Coronary artery (tissue), 2 donors: ENCODE results near the gene COX17.
A peak's percentile ranks its signal among the peaks of the same experiment; 100 is the strongest.

ENCODE experiments used
- DNase-seq: peaks from one replicate; pipeline ENCODE4 v3.0.0-alpha.2; 2017; ENCODE audit warnings: low spot score
- H3K27ac ChIP-seq, 2 donors: fragments of 200-600 bp; sonication (generic); one replicate each; pipeline ENCODE4 v1.5.1; 2016 to 2019
- H3K4me3 ChIP-seq: fragments of 200-600 bp; sonication (generic); 2 replicates; pipeline ENCODE4 v1.5.1; 2016; ENCODE audit warnings: mild to moderate bottlenecking, moderate library complexity
- TF ChIP-seq, protein P1 (sequence below): fragments of 200-600 bp; sonication (generic); IDR thresholded peaks from one replicate; pipeline ENCODE4 v1.5.1; 2019; ENCODE audit warnings: antibody characterized with exemption

The COX17 gene

DNA sequence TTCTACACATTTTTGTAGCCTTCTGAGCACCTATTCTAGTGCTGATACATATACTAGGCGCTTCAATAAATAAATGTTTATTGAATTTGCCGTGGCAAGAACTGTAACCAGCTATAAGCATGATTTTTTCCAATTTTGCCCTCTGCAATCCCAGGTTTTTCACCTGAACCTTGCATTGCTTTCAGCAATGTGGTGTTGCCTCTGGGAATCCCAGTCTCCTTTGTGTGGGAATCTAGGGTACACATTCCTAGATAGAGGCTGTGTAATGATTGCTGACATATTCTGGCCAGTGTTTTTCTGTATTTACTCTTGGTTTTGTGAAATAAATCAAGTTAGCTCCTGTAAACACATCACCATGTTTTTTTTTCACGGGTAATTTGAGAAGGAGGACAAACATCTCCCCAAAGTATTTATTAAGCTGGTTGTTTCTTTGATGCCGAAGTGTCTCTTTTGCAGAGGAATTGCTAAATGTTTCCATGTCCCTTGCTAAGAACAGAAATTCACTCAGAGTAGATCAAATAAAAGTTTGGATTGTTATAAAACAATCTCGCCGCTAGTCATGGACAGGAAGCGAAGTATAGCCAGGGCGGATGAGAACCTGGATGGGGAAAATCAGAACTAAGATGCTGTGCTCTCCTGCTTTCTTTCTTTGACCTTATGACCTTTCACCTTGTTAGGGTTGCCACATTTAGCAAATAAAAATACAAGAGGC lies 26.8 kb upstream of the COX17 start:
- TF ChIP-seq, protein P1, sequence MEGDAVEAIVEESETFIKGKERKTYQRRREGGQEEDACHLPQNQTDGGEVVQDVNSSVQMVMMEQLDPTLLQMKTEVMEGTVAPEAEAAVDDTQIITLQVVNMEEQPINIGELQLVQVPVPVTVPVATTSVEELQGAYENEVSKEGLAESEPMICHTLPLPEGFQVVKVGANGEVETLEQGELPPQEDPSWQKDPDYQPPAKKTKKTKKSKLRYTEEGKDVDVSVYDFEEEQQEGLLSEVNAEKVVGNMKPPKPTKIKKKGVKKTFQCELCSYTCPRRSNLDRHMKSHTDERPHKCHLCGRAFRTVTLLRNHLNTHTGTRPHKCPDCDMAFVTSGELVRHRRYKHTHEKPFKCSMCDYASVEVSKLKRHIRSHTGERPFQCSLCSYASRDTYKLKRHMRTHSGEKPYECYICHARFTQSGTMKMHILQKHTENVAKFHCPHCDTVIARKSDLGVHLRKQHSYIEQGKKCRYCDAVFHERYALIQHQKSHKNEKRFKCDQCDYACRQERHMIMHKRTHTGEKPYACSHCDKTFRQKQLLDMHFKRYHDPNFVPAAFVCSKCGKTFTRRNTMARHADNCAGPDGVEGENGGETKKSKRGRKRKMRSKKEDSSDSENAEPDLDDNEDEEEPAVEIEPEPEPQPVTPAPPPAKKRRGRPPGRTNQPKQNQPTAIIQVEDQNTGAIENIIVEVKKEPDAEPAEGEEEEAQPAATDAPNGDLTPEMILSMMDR: no peak
- H3K27ac ChIP-seq: peak overlapping the region in 1 of 2 donors; percentile 78

DNA sequence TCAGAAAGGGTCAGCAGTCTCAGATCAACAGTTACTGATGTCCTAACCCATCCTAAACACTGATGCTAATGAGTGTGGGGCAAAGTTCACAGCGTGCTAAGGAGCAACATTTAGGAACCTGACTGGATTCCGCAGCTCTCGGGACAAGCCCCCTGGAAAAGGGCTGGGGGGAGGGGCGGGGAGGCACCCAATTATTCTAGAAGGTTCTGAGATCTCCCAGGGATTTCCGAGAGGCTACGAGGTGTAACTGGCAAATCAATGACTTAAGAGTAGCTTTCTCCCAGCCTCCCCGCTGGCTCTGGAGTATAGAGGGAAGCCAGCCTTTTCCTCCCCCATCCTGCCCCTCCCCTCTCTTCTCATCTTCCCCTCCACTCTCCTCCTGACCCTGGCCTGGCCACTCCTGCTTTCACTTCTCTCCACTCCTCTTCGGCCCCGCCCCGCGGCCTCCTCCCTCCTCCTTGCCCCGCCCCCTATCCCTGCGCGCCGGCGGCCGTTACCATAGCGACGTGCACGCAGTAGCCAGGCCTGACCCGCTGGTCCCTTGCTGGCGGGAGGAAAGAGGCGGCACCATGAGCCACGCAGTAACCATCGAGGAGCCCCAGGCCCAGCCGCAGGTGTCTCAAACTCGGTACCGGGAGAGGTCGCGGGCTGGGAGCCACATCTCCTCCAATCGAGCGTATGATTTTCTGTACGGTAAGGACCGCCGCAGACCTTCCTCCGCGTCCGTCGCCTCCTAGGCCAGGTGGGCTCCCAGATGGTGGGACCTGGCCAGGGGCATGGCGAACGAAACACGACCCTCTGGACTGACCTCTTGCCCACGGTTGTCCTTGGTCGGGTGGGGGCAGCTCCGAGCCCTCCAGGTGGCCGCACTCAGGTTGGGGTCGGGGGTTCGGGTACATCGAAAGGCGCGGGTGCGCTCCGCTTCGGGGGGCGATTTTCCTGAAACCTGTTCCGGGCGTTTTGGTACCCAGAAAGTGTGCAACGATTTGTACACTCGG lies 25.6 kb upstream of the COX17 start, which contains the start of gene CFAP91:
CFAP91 (plus strand) TSS at position 493 of the 998 bp plus-strand sequence; CDS start at position 570, 77 bp downstream.
- H3K4me3 ChIP-seq: peak within 1 kb of the TSS; percentile 90
- peak within 1 kb of the TSS; percentile 64 to 78 for H3K27ac ChIP-seq
- TF ChIP-seq, protein P1: no peak
- DNase-seq: peak; percentile 98

More for the DNA sequence above, 26.8 kb upstream of the COX17 start:
- H3K4me3 ChIP-seq: peak overlapping the region; percentile 90
- DNase-seq: no peak

DNA sequence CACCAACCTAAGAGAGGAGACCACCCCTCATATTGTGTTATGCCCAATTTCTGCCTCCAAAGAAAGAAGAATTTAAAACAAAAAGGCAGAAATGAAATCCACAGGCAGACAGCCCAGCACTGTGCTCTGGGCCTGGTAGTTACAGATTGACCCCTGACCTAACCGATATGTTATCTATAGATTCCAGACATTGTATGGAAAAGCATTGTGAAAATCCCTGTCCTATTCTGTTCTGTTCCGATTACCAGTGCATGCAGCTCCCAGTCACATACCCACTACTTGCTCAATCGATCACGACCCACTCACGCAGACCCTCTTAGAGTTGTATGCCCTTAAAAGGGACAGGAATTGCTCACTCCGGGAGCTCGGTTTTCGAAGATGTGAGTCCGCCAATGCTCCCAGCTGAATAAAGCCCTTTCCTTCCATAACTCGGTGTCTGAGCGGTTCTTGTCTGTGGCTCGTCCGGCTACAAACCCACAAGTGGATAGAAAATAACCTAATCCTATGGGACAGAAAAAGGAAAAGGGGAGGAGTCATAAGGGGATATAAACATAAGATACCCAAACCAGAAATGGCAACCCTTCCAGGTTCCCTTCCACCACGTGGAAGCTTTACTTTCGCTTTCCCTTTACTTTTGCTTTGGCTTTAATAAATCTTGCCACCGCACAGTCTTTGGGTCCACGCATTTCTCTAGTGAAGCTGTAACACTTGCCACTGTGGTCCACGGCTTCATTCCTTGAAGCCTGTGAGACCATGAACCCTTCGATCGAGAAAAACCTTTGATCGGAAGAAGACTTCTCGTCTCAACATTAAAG lies 23.9 kb upstream of the COX17 start:
- Histone ChIP-seq H3K4me3 (no peak overlapping the region), H3K27ac (no peak overlapping the region)
- no peak for DNase-seq
- TF ChIP-seq, protein P1: no peak

DNA sequence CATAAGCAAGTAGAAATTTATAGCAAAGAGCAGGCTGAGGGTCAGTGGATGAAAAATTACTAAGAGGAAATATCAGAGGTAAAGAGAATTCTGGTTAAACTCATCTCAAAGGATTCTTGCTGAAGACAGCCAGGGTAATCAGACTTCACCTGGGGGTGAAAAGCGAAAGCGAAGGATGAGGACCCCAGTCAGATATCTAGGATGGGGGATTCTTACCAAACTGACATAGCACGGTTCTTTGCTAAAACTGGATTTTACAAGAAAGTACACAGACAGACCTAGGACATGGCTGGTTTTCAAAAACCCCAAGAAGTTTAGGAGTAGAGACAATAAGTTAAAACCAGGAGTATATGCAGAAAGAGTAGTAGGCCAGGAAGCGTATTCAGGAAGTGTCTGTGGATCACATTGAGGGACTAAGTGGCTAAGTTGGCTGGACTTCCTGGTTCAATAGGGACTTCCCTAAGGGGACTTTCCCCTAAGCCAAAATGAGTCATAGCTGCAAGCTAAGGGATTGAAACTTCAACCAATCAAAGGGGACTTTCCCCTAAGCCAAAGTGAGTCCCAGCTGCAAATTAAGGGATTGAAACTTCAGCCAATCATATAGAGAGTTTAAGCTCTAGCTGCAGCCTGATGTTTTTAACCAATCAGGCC lies 23.2 kb upstream of the COX17 start:
- no peak overlapping the region for H3K4me3 ChIP-seq
- DNase-seq: no peak
- H3K27ac ChIP-seq: no peak overlapping the region
- TF ChIP-seq, protein P1: no peak

DNA sequence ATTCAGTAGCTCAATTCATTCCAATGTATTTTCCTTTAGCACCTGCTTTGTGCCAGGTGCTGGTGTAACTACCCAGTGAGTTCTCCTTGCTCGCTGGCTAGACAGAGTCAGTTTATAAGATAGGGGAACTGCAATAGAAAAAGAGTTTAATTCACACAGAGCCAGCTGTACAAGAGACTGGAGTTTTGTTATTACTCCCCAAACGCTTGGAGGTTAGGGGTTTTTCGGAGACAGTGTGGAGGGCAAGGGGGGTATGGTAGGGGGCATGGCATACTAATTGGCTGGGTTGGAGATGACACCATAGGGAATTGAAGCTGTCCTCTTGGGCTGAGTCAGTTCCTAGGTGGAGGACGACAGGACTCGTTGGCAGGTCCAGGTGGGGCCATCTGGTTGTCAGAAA lies 20.2 kb upstream of the COX17 start:
- TF ChIP-seq, protein P1: no peak
- H3K4me3 ChIP-seq: no peak overlapping the region
- DNase-seq: no peak
- no peak overlapping the region for H3K27ac ChIP-seq

DNA sequence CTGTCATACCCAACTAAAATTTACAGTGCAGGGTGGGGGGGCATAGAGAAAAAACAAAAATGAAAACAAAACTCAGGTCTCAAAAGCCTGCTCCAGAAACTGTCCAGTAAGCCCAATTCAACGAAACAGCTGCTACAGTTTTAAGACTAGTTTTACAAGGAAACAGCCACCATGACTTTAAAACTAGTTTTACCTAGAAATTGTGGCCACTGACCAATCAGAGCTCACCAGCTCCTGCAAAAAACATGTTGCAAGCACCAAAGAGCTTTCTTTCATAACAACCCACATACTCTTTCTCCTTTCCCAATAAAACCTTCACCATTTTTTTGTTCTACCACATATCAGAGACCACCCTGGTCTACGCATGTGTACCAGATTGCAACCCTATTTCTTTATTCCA lies 18.3 kb upstream of the COX17 start:
- TF ChIP-seq, protein P1: no peak
- no peak for DNase-seq

More for the DNA sequence above, 18.3 kb upstream of the COX17 start:
- H3K4me3 ChIP-seq: no peak overlapping the region
- H3K27ac ChIP-seq: no peak overlapping the region
